ENCODE measurements around the gene PIGZ.

Gene PIGZ

GRCh38 chr3:196968233-196969133, at the start of gene PIGZ:
Gene PIGZ, minus strand, starts transcription at chr3:196968833. Its CDS starts 16,802 bp downstream, at chr3:196952031.
- no peak for FAIRE-seq
- peak; percentile 61 for DNase-seq (ENCODE audit: low spot score)

- DNase-seq (ENCODE audit: low spot score) (no peak), FAIRE-seq (no peak)
Measured at GRCh38 chr3:197017003-197017402, 48.4 kb upstream of the PIGZ start.

- DNase-seq (ENCODE audit: low spot score) (no peak), FAIRE-seq (no peak)
Measured at GRCh38 chr3:197015790-197016736, 47.4 kb upstream of the PIGZ start.

GRCh38 chr3:197014942-197015575, 46.4 kb upstream of the PIGZ start:
- DNase-seq (ENCODE audit: low spot score) (no peak), FAIRE-seq (no peak)

DNA sequence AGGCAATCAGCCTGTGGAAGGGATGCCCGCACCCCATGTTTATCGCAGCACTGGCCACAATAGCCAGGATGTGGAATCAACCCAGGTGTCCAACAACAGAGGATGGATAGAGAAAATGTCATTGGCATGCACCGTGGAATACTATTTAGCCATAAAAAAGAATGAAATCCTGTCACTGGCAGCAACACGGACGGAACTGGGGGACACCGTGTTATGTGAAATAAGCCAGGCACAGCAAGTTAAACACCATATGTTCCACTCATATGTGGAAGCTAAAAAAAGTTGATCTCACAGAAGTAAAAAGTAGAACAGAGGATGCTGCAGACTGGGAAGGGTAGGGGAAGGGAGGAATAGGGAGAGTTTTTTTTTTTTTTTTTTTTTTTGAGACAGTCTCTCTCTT, 45.4 kb upstream of the PIGZ start:
- DNase-seq (ENCODE audit: low spot score) (no peak), FAIRE-seq (no peak)

- FAIRE-seq, result no peak
- DNase-seq (ENCODE audit: low spot score), result no peak
Measured at GRCh38 chr3:197012540-197012883, 43.9 kb upstream of the PIGZ start.

DNA sequence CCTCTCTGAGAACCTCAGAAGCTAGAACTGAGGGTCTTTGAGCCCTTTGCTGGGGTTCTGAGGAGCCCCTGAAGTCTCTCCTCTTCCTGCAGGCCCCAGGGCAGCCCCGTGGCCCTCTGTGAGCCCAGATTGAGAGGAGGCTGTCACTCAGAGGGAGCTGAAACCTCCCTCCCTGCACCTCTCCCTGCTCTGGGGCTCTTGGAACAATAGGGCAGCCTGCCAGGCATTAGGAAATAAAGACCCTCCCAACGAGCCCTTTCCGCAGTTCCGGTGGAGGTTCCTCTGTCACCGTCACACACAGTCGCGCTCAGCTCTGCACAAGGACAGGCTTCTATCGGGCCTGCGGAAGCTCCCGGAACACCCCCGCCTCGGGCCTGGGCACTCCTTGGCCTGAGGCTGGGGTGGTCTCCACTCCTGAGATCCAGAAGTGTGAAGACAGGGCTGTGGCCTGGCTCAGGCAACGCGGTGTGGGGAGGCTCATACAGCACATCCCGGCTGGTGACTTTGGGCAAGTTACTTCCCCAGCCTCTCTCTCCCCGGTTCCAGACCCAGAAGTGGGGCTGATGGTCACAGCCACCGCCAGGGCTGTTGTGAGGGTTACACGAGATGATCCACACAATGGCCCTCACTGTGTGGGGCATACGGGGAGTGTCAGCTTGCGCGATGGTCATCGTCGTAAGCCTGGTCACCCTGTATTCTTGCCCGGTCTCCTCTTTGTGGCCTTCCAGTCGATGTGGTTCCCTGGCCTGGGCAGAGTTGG, 43.3 kb upstream of the PIGZ start:
- DNase-seq (ENCODE audit: low spot score) (no peak), FAIRE-seq (no peak)

GRCh38 chr3:197010556-197011351, 42.1 kb upstream of the PIGZ start:
- DNase-seq (ENCODE audit: low spot score) (no peak), FAIRE-seq (no peak)

GRCh38 chr3:197009532-197010019, 40.9 kb upstream of the PIGZ start:
- FAIRE-seq, result no peak

GRCh38 chr3:197008436-197009209, 40.0 kb upstream of the PIGZ start:
- DNase-seq (ENCODE audit: low spot score) (no peak), FAIRE-seq (no peak)

More at GRCh38 chr3:197009532-197010019, 40.9 kb upstream of the PIGZ start:
- DNase-seq (ENCODE audit: low spot score), result no peak

DNA sequence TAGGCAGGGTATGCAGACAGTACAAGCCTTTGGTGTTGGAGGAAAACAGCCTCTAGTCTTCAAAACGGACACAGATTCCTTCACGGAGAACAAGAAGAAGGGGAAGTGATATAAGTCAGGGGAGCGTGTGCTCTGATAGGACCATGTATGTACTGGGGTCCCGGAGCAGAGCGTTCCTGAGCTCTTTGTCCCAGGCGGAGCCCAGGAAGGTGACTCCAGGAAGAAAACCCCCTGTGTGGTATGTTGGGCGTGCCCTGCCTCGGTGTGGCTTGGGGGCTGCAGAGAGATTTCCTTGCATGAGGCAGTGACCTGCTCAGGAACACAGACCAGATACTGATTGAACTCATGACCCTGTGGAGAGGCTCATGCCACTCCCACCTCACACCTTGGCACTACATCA, 39.3 kb upstream of the PIGZ start:
- DNase-seq (ENCODE audit: low spot score), result no peak
- no peak for FAIRE-seq

DNA sequence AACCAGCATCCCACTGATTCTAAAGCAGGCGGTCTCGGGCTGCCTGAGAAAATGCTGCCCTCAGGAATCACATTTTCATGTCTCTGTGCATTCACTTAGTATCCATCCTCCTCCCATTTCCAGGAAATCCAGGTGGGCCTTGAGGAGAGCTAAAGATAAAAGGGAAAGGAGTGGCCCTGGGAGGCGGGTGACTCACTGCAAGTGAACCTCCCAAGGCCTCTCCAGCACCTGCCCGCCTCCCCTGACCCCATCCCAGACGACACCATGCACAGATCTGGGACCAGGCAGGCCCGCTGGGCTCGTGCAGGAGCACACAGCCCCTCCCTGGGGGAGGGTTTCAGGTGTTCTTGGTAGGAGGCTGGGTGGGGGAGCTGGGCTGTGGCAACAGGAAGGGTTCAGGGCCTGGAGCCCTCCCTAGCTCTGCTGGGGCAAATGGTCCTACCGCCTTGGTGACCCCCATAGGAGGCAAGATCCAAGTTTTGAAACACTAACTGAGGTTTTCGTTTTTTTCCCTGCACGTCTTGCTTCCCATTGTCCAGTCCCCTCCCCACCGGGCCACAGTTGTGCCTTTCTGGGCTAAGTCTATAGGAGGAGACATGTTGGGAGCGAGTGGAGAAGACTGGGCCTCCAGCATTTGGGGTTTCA, 38.8 kb upstream of the PIGZ start:
- FAIRE-seq (no peak), DNase-seq (ENCODE audit: low spot score) (no peak)

DNA sequence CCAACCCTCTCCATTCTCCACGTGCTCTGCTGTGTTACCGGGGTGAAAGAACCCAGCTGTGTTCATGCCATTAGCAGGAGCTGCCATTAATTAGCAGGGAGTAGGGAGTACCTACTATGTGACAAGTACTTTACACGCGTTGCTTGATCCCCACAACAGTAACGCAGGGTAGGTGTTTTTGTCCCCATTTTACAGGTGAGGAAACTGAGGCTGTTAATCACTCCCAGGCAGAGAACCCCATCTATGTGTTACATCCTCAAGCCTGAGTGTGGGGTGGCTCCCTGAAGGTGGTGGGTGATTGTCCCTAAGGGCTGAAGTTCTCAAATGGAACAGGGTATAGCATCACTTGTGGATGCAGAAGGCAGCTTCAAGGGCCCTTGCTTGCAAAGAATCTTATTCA, 38.2 kb upstream of the PIGZ start:
- DNase-seq (ENCODE audit: low spot score), result no peak
- no peak for FAIRE-seq

DNA sequence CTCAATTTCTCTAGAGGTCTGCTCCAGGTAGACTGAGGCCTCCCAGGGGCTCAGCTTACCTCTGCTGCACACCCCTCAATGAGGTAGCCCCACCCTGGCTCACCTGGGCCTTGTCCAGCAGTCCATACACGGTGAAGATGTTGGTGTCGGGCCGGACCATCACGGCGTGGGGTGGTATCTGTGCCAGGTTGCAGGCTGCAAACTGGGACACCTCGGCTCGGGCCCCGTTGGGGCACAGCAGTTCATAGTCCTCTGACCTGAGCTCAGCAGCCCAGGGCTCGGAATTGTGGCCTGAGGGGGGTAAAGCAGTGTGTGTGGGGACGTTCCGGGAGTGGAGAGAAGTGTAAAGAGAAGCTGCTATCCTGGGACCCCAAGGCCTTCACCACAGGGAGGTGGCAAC, 37.8 kb upstream of the PIGZ start:
- DNase-seq (ENCODE audit: low spot score), result no peak
- FAIRE-seq, result peak; percentile 92

DNA sequence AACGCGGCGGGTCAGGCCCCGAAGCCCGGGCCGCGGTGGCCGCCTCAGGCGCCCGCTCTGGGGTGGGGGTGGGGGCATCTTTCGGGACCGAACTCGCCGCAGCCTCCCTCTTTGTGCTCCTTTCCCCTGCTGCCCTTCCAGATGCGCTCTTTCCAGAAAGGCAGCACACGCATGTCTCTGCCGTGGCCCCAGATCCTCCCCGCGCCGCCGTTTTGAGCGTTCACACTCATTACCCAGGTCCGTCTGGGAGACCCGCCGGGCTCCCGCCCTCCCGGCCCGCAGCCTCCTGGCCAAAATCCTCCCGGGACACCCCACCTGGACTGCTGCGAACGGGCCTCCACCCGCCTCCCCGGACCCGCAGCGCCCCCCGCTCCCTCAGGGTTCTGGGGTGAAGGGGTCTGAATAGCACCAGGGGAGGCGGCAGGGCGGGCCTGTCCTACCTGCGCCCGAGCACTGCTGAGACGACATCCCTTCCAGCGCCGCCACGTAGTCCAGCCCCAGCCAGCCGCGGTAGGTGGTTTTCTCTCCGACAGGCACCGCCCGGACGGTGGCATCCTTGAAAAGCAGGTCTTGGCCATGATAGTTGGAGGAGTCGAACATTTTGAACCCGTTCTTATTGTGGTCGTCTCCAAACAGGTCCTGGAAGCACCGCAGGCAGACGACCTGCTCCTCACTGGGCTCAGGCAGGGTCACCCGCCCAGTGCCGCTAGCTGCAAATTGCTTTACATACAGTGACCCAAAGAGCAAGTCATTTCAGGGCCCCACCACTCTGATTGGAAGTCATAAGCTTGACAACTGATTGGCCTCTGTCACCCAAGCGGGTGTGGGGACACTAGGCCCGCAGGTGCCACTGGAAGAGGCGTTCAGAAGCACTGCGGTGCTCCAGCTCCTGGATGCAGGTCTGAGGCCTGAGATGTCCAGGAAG, 35.1 kb upstream of the PIGZ start:
- FAIRE-seq, result no peak
- no peak for DNase-seq (ENCODE audit: low spot score)

DNA sequence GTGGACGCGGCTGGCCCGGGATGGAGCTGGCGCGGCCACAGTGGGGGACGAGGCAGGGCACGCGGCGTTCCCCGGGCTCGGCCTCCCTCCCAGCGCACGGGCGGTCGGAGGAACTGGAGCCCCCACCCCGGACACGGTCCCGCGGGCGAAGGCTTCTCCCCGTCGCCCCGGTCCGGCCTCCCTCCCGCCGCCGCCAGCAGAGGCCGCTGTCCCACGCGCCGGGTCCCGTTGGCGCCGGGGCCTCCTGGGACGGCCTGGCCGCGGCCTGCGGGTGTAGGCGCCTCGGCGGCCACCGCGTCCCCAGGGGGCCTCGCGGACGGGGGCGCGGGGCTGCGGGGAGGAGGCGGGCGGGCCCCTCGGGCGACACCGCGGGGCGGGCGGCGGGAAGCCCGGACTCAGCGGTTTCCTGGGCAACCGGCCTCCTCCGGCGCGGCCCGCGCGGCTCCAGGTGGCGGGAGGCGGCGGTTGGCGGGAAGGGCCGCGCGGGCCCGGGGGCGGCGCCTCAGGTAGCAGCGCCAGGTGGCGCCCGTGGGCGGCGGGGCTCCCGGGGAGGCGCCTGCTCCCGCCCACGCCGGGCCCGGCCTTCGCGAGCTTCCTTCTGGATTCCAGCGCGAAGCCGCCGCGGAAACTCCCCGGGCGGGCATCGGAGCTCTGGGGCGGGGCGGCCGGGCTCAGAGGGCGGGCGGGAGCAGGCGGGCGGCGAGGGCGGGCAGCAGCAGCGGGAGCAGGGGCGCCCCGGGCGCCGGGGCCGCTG, 34.2 kb upstream of the PIGZ start:
- DNase-seq (ENCODE audit: low spot score) (no peak), FAIRE-seq (no peak)

Data from urothelium cell line (cell line).